ENCODE measurements around the gene KIAA1671. TPM values are rescaled to one million over a fixed set of nuclear protein-coding genes. Genes with fewer than 3 reads are reported as not detected.
"Not testable (repeated sequence)": the region's sequence is repeated elsewhere in the genome, so short reads cannot be mapped to it uniquely, and the experiment has no call there.

Gene KIAA1671
- total RNA-seq, 4 donors from 2014 or later, result 14.2 to 34.2 (median 22.6) TPM

GRCh38 chr22:25174888-25175411, 222.4 kb downstream of the KIAA1671 start:
- Histone ChIP-seq H3K9me3 (peaks cover 0 to 8% (median 3%) of the 10 kb centered on the region in 4 donors), H3K4me1 (no peaks in the 10 kb centered on the region), H3K36me3 (peaks cover 9 to 80% (median 44%) of the 10 kb centered on the region in 4 donors), H3K27me3 (no peaks in the 10 kb centered on the region), H3K4me3 (no peak overlapping the region), H3K27ac (replicated peaks in 1 of 4) (no peak overlapping the region)
- WGBS, result 84% methylated on average over 6 of the region's 6 CpGs
- no peak for TF ChIP-seq POLR2A (IDR thresholded peaks at IDR 0.05; ENCODE audit: low read depth)
- TF ChIP-seq EP300 (IDR thresholded peaks at IDR 0.05), result no peak
- TF ChIP-seq CTCF (IDR thresholded peaks at IDR 0.05), result no peak
- TF ChIP-seq POLR2AphosphoS5 (IDR thresholded peaks at IDR 0.05), result no peak
- no peak for DNase-seq (ENCODE audit: extremely low spot score)
- intact Hi-C loops (cut with DNase I), result no loop called here

- Histone ChIP-seq H3K4me1 (no peaks in the 10 kb centered on the region), H3K9me3 (peaks cover 0 to 10% (median 3%) of the 10 kb centered on the region in 4 donors), H3K27me3 (no peaks in the 10 kb centered on the region), H3K36me3 (peaks cover 9 to 79% (median 51%) of the 10 kb centered on the region in 4 donors), H3K27ac (replicated peaks in 1 of 4) (no peak overlapping the region), H3K4me3 (no peak overlapping the region)
- intact Hi-C loops (cut with DNase I), result no loop called here
- no peak for DNase-seq (ENCODE audit: extremely low spot score)
- 95% methylated on average over 6 of the region's 6 CpGs for WGBS
- no peak for TF ChIP-seq EP300 (IDR thresholded peaks at IDR 0.05)
- no peak for TF ChIP-seq POLR2AphosphoS5 (IDR thresholded peaks at IDR 0.05)
- no peak for TF ChIP-seq POLR2A (IDR thresholded peaks at IDR 0.05; ENCODE audit: low read depth)
- no peak for TF ChIP-seq CTCF (IDR thresholded peaks at IDR 0.05)
These were observed 223.7 kb downstream of the KIAA1671 start for GRCh38 chr22:25176175-25176574.

GRCh38 chr22:25176799-25177198, 224.3 kb downstream of the KIAA1671 start:
- Histone ChIP-seq H3K36me3 (peaks cover 9 to 82% (median 54%) of the 10 kb centered on the region in 4 donors), H3K27ac (replicated peaks in 1 of 4) (no peak overlapping the region)

GRCh38 chr22:25177226-25177625, 224.7 kb downstream of the KIAA1671 start:
- H3K4me1 ChIP-seq, result no peaks in the 10 kb centered on the region
- TF ChIP-seq POLR2AphosphoS5 (IDR thresholded peaks at IDR 0.05) (no peak), CTCF (IDR thresholded peaks at IDR 0.05) (no peak), POLR2A (IDR thresholded peaks at IDR 0.05; ENCODE audit: low read depth) (no peak), EP300 (IDR thresholded peaks at IDR 0.05) (no peak)
- intact Hi-C loops (cut with DNase I), result no loop called here
- H3K27me3 ChIP-seq, result no peaks in the 10 kb centered on the region
- H3K4me3 ChIP-seq, result no peak overlapping the region
- H3K9me3 ChIP-seq, result peaks cover 0 to 10% (median 3%) of the 10 kb centered on the region in 4 donors
- DNase-seq (ENCODE audit: extremely low spot score), result no peak
- WGBS, result 94% methylated on average over 13 of the region's 13 CpGs
- no peak overlapping the region for H3K27ac ChIP-seq (replicated peaks in 1 of 4)
- H3K36me3 ChIP-seq, result peaks cover 9 to 80% (median 54%) of the 10 kb centered on the region in 4 donors

More at GRCh38 chr22:25176799-25177198, 224.3 kb downstream of the KIAA1671 start:
- peaks cover 0 to 10% (median 3%) of the 10 kb centered on the region in 4 donors for H3K9me3 ChIP-seq
- 90% methylated on average over 3 of the region's 3 CpGs for WGBS
- no peaks in the 10 kb centered on the region for H3K27me3 ChIP-seq
- no peak for TF ChIP-seq POLR2A (IDR thresholded peaks at IDR 0.05; ENCODE audit: low read depth)
- TF ChIP-seq CTCF (IDR thresholded peaks at IDR 0.05), result no peak
- TF ChIP-seq POLR2AphosphoS5 (IDR thresholded peaks at IDR 0.05), result no peak
- TF ChIP-seq EP300 (IDR thresholded peaks at IDR 0.05), result no peak
- no peak for DNase-seq (ENCODE audit: extremely low spot score)
- H3K4me3 ChIP-seq, result no peak overlapping the region
- intact Hi-C loops (cut with DNase I), result no loop called here
- no peaks in the 10 kb centered on the region for H3K4me1 ChIP-seq

- DNase-seq (ENCODE audit: extremely low spot score), result no peak
- H3K27me3 ChIP-seq, result no peaks in the 10 kb centered on the region
- no peak overlapping the region for H3K4me3 ChIP-seq
- no peaks in the 10 kb centered on the region for H3K4me1 ChIP-seq
- TF ChIP-seq CTCF (IDR thresholded peaks at IDR 0.05) (no peak), POLR2AphosphoS5 (IDR thresholded peaks at IDR 0.05) (no peak), POLR2A (IDR thresholded peaks at IDR 0.05; ENCODE audit: low read depth) (no peak), EP300 (IDR thresholded peaks at IDR 0.05) (no peak)
- no peak overlapping the region for H3K27ac ChIP-seq (replicated peaks in 1 of 4)
- peaks cover 0 to 10% (median 3%) of the 10 kb centered on the region in 4 donors for H3K9me3 ChIP-seq
- intact Hi-C loops (cut with DNase I), result no loop called here
- 90% methylated on average over 7 of the region's 9 CpGs for WGBS
- peaks cover 9 to 80% (median 57%) of the 10 kb centered on the region in 4 donors for H3K36me3 ChIP-seq
These were observed 225.4 kb downstream of the KIAA1671 start for GRCh38 chr22:25177895-25178294.

GRCh38 chr22:25178348-25178747, 225.8 kb downstream of the KIAA1671 start:
- H3K4me3 ChIP-seq; intact Hi-C loops (cut with DNase I); H3K4me1 ChIP-seq; H3K27ac ChIP-seq (replicated peaks in 1 of 4); DNase-seq (ENCODE audit: extremely low spot score); H3K9me3 ChIP-seq; H3K27me3 ChIP-seq: not testable (repeated sequence)
- peaks cover 9 to 81% (median 57%) of the 10 kb centered on the region in 4 donors for H3K36me3 ChIP-seq
- WGBS, result no CpG with 5 or more reads among the region's 6 CpGs

All from esophagus muscularis mucosa (tissue), 4 donors.